Measurements from ENCODE around the gene TIA1. TPM values are rescaled to one million over a fixed set of nuclear protein-coding genes. Genes with fewer than 3 reads are reported as not detected.

Gene TIA1
- polyA plus RNA-seq, 1 donor, result 669 TPM

GRCh38 chr2:70161069-70161534 is 87.3 kb downstream of the TIA1 start:
- DNase-seq, result no peak

- no peak for DNase-seq
Measured at GRCh38 chr2:70160545-70160944, 87.9 kb downstream of the TIA1 start.

Other genes starting within 250 kb of the TIA1 start
- 246 TPM for gene PCBP1, start 161.2 kb downstream of the TIA1 start, polyA plus RNA-seq (ENCODE audit: insufficient read length)
- 16.7 TPM for gene C2orf42, start 57.6 kb downstream of the TIA1 start, polyA plus RNA-seq (ENCODE audit: insufficient read length)
- gene PCYOX1, start 9.5 kb upstream of the TIA1 start, polyA plus RNA-seq (ENCODE audit: insufficient read length), result 84.4 TPM
- gene SNRPG, start 45.1 kb upstream of the TIA1 start, polyA plus RNA-seq (ENCODE audit: insufficient read length), result 154 TPM
- 79.8 TPM for gene FAM136A, start 53.4 kb upstream of the TIA1 start, polyA plus RNA-seq (ENCODE audit: insufficient read length)